H54 (cell line): ENCODE data around the gene PHF11.

Source experiments
- DNase-seq: peaks from one replicate; pipeline ENCODE4 v3.0.0; 2011; ENCODE audit warnings: low spot score, mixed read lengths; ENCODE audit not compliant: insufficient read length
- FAIRE-seq: peaks from 3 replicates; lab custom pipeline; 2011; peaks lifted over from hg19 to GRCh38; lab: Jason Lieb, UNC
- POLR2A ChIP-seq: IDR thresholded peaks from 2 replicates; pipeline ENCODE4 v1.6.1; 2011; ENCODE audit warnings: low read depth, mild to moderate bottlenecking, low read length

The PHF11 gene

DNA sequence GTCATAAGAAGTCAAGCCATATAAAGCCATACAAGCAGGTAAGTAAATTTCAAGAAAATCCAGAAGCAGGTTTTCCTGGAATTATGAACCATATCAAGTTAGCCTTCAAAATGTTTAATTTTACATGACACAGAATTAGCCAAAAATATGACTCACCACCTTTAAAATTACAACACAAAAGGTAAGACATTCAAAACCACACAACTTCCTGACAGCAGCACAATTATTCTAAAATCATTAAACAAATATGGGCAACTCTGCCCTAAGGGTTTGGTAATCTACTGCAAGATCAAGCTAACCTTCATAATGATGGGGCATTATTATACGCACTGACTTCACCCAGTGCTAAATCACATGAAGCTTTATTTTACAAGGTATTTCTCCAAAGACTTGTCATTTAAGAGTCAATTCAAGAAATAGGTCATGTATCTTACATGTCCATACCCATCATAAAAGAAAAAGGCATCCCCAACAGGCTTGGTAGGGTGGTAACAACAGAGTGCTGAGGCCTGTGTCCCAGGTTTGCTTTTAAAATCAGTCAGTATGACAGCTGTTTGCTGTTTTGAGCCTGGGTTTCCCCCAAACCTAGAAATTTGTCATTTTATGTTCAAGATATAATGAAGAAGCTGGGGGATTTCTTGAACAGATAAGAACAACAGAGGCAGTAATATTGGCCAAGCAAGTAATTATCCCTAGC lies 74.4 kb downstream of the PHF11 start:
- no peak for DNase-seq
- no peak for FAIRE-seq
- no peak for TF ChIP-seq POLR2A

- FAIRE-seq = no peak
- no peak for TF ChIP-seq POLR2A
- DNase-seq = no peak
Measured at GRCh38 chr13:49571299-49572240, 75.8 kb downstream of the PHF11 start.
